GM12892 (cell line): ENCODE measurements around the gene PASK.

Experiments
- POLR2A ChIP-seq: IDR thresholded peaks from 2 replicates; pipeline ENCODE4 v1.6.1; 2011; ENCODE audit warnings: low read depth, low read length, control low read depth
- POLR2AphosphoS5 ChIP-seq: IDR thresholded peaks from 2 replicates; pipeline ENCODE4 v1.6.1; 2011; ENCODE audit warnings: low read depth, low read length, control low read depth
- TAF1 ChIP-seq: IDR thresholded peaks from 2 replicates; pipeline ENCODE4 v1.6.1; 2011; ENCODE audit warnings: low read depth, mild to moderate bottlenecking, control low read depth, low read length, borderline replicate concordance

GRCh38 chr2:241063093-241063551 lies 86.2 kb downstream of the PASK start:
- TF ChIP-seq POLR2AphosphoS5 (no peak), POLR2A (no peak), TAF1 (no peak)
